Naive thymus-derived CD8-positive, alpha-beta T cell (primary cell): ENCODE results near the gene B4GALNT3. TPM values are rescaled to one million over a fixed set of nuclear protein-coding genes. Genes with fewer than 3 reads are reported as not detected.
A peak's percentile ranks its signal among the peaks of the same experiment; 100 is the strongest.
"Not testable (repeated sequence)": the region's sequence is repeated elsewhere in the genome, so short reads cannot be mapped to it uniquely, and the experiment has no call there.

Source experiments
- ATAC-seq, 2 donors: fragments of 150-1000 bp; cut with Tn5 transposase in 1 of 2; sonication (Bioruptor Pico), chemical (Tn5 transposase) in 1 of 2; 1 replicate in 1 of 2; 2 replicates in 1 of 2; pipeline ENCODE4 v1.10.0; 2021; ENCODE audit warnings: mild to moderate bottlenecking in 2 of 2, moderate library complexity in 2 of 2
- POLR2A ChIA-PET: fragments of 350-600 bp; sonication (Branson Sonifier 250); formaldehyde crosslinking; loops from one replicate; lab custom pipeline; 2021; ENCODE audit warnings: antibody characterized with exemption; lab: Charles Lee
- DNase-seq, 10 donors: peaks; one replicate each; pipeline versions ENCODE4 v3.0.0 to v3.0.0-alpha.2; 2020 to 2022
- H3K27ac Mint-ChIP-seq, 10 donors: one replicate each; pipeline ENCODE4 v1.8.0; 2020 to 2022; ENCODE audit warnings: mild to moderate bottlenecking in 10 of 10, mixed read lengths in 10 of 10, moderate library complexity in 4 of 10, inconsistent platforms in 1 of 10
- H3K27me3 Mint-ChIP-seq, 5 donors: one replicate each; pipeline ENCODE4 v1.8.0; 2021 to 2022; ENCODE audit warnings: mixed read lengths in 5 of 5
- H3K36me3 Mint-ChIP-seq, 3 donors: one replicate each; pipeline ENCODE4 v1.8.0; 2020 to 2022; ENCODE audit warnings: mixed read lengths in 3 of 3, mild to moderate bottlenecking in 2 of 3, inconsistent platforms in 1 of 3
- H3K4me1 Mint-ChIP-seq, 4 donors: one replicate each; pipeline ENCODE4 v1.8.0; 2021 to 2022; ENCODE audit warnings: mixed read lengths in 4 of 4
- H3K4me3 Mint-ChIP-seq, 10 donors: one replicate each; pipeline ENCODE4 v1.8.0; 2020 to 2022; ENCODE audit warnings: mild to moderate bottlenecking in 10 of 10, mixed read lengths in 10 of 10, moderate library complexity in 6 of 10, inconsistent platforms in 1 of 10
- H3K9me3 Mint-ChIP-seq, 9 donors: one replicate each; pipeline ENCODE4 v1.8.0; 2020 to 2022; ENCODE audit warnings: mixed read lengths in 9 of 9, mild to moderate bottlenecking in 3 of 9, inconsistent platforms in 1 of 9, moderate library complexity in 1 of 9
- polyA plus RNA-seq, 3 donors: library from polyadenylated mRNA; unstranded; fragments of 300-500 nt; fragmentation: Illumina TruSeq; gene quantifications; one replicate each; pipeline ENCODE4 v1.2.3, GENCODE V29; 2021
- total RNA-seq, 8 experiments: library from RNA in 2 of 8; stranded (reverse) in 2 of 8; gene quantifications; one replicate each; pipeline ENCODE4 v1.2.3 and lab custom pipeline; 2021 to 2026

The B4GALNT3 gene
- total RNA-seq (under 1 TPM; 0.34 to 0.66 TPM), polyA plus RNA-seq (1 to 10 TPM in 1 of 3 donors, under 1 TPM in 2; 0.14 to 1.8 (median 0.40) TPM), total RNA-seq (lab: John Stamatoyannopoulos, UW) (0 to 7.0 (median 1.1) reads per million in 6 experiments)

GRCh38 chr12:459430-460258, at the start of gene B4GALNT3:
Gene B4GALNT3, plus strand, starts transcription at chr12:459939. Its CDS starts 438 bp downstream, at chr12:460377.
- peaks cover 2 to 49% (median 42%) of the 10 kb centered on the region in 5 donors for H3K27me3 Mint-ChIP-seq
- H3K36me3 Mint-ChIP-seq = no peaks in the 10 kb centered on the region
- peak within 1 kb of the TSS in 3 of 10 donors; percentile 17 to 66 (median 34) for H3K27ac Mint-ChIP-seq
- H3K9me3 Mint-ChIP-seq = no peaks in the 10 kb centered on the region
- POLR2A ChIA-PET = no interaction called here
- DNase-seq (peak in 7 of 10 donors; percentile 22 to 47 (median 34)), ATAC-seq (peak; percentile 56 to 67)
- peaks cover 11 to 18% (median 12%) of the 10 kb centered on the region in 4 donors for H3K4me1 Mint-ChIP-seq
- peak within 1 kb of the TSS; percentile 70 to 94 (median 84) for H3K4me3 Mint-ChIP-seq

DNA sequence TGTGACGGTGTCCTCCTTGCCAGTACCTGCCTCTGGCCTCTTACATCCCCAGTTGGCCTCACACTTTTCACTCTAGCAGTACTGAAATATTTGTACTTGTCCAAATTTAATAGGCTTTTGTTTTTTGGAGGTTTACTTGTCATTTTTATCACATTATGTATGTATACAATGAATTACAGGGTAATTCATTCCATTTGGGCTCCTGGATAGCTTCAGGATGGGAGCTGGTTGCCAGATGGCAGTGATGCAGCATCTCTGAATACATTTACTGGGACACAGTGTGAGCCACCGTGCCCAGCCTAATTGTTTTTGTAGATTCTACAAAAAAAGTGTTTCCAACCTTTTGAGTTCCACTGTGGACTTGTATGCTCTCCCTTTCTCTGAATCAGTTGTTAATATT, 44.9 kb upstream of the B4GALNT3 start:
- Mint-ChIP-seq H3K9me3 (no peaks in the 10 kb centered on the region), H3K27me3 (no peaks in the 10 kb centered on the region), H3K4me3 (no peak overlapping the region), H3K27ac (no peak overlapping the region), H3K36me3 (peaks cover 15 to 78% (median 28%) of the 10 kb centered on the region in 3 donors), H3K4me1 (peaks cover 0 to 2% (median 0%) of the 10 kb centered on the region in 4 donors)
- POLR2A ChIA-PET = no interaction called here
- DNase-seq (no peak), ATAC-seq (no peak)

- no peaks in the 10 kb centered on the region for H3K27me3 Mint-ChIP-seq
- DNase-seq (no peak), ATAC-seq (no peak)
- peaks cover 15 to 61% (median 19%) of the 10 kb centered on the region in 3 donors for H3K36me3 Mint-ChIP-seq
- no peak overlapping the region for H3K27ac Mint-ChIP-seq
- no peaks in the 10 kb centered on the region for H3K4me1 Mint-ChIP-seq
- POLR2A ChIA-PET = no interaction called here
- no peaks in the 10 kb centered on the region for H3K9me3 Mint-ChIP-seq
- no peak overlapping the region for H3K4me3 Mint-ChIP-seq
These were observed 41.3 kb upstream of the B4GALNT3 start for GRCh38 chr12:418432-418831.

DNA sequence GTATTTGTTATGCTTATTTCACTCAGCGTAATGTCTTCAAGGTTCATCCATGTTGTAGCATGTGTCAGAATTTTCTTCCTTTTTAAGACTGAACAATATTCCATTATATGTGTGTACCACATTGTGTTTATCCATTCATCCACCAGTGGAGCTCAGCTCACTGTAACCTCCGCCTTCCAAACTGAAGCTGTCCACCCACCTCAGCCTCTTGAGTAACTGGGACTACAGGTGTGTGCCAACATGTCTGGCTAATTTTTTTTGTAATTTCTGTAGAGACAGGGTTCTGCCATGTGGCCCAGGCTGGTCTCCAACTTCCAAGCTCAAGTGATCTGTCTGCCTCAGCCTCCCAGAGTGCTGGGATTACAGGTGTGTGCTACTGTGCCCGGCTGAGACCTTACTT, 37.2 kb upstream of the B4GALNT3 start:
- H3K4me1 Mint-ChIP-seq = no peaks in the 10 kb centered on the region
- H3K4me3 Mint-ChIP-seq = no peak overlapping the region
- POLR2A ChIA-PET = no interaction called here
- DNase-seq (no peak), ATAC-seq (no peak)
- peak overlapping the region in 2 of 10 donors; percentile 12 to 55 for H3K27ac Mint-ChIP-seq
- no peaks in the 10 kb centered on the region for H3K9me3 Mint-ChIP-seq
- H3K27me3 Mint-ChIP-seq = no peaks in the 10 kb centered on the region
- peaks cover under 1 to 56% (median 16%) of the 10 kb centered on the region in 3 donors for H3K36me3 Mint-ChIP-seq

DNA sequence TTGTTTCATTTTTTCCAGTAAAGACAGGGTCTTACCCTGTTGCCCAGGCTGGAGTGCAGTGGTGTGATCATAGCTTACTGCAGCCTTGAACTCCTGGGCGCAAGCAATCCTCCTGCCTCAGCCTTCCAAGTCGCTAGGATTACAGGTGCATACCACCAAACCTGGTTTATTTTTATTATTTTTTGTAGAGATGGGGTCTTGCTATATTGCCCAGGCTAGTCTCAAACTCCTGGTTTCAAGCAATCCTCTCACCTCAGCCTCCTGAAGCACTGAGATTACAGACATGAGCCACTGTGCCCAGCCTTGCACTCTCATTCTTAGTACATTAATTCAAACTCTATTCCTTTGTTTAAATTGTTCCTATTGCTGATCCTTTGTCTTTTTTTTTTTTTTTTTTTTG, 24.0 kb upstream of the B4GALNT3 start:
- ATAC-seq, H3K4me1 Mint-ChIP-seq, DNase-seq, H3K9me3 Mint-ChIP-seq, H3K27me3 Mint-ChIP-seq, POLR2A ChIA-PET: not testable (repeated sequence)
- peak overlapping the region in 1 of 10 donors; percentile 47 for H3K4me3 Mint-ChIP-seq
- peak overlapping the region in 1 of 10 donors; percentile 11 for H3K27ac Mint-ChIP-seq
- H3K36me3 Mint-ChIP-seq = peaks cover 27 to 81% (median 39%) of the 10 kb centered on the region in 3 donors

- DNase-seq = peak in 8 of 10 donors; percentile 14 to 56 (median 42)
- ATAC-seq = no peak
- Mint-ChIP-seq H3K27me3 (peaks cover 2 to 10% (median 5%) of the 10 kb centered on the region in 5 donors), H3K27ac (no peak overlapping the region), H3K9me3 (no peaks in the 10 kb centered on the region), H3K4me1 (no peaks in the 10 kb centered on the region), H3K36me3 (peaks cover 11 to 31% (median 18%) of the 10 kb centered on the region in 3 donors), H3K4me3 (no peak overlapping the region)
- POLR2A ChIA-PET = interaction anchor here (0.8 kb wide), 1 partner anchor 104 kb away, joined by 3 read pairs; no protein-coding TSS in a partner anchor
These were observed 17.4 kb upstream of the B4GALNT3 start for GRCh38 chr12:442235-442884.

- Mint-ChIP-seq H3K4me3 (no peak overlapping the region), H3K36me3 (peaks cover 0 to 3% (median 2%) of the 10 kb centered on the region in 3 donors), H3K27me3 (peaks cover 3 to 12% (median 5%) of the 10 kb centered on the region in 5 donors), H3K4me1 (no peaks in the 10 kb centered on the region), H3K27ac (no peak overlapping the region), H3K9me3 (no peaks in the 10 kb centered on the region)
- POLR2A ChIA-PET = no interaction called here
- no peak for ATAC-seq
- DNase-seq = no peak
These were observed 12.6 kb upstream of the B4GALNT3 start for GRCh38 chr12:447141-447540.

DNA sequence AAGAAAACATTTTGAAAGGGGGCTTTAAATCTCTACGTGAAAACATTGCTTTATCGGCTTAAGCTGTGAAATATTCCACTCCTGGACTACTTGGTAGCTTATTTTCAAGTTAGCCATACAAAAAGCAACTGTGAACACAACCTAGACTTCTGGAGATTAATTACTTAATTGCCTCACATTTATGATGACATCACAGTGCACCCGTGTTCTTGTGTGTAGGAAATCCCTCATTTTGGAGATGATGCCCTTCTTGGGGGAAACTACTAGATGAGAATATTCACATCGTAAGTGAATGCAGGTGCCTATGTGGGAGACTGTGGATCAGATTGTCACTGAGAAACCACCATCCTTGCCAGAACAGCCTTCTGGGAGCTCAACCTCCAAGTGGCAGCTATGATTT, 10.5 kb upstream of the B4GALNT3 start:
- peaks cover 0 to 3% (median 0%) of the 10 kb centered on the region in 4 donors for H3K4me1 Mint-ChIP-seq
- no peaks in the 10 kb centered on the region for H3K9me3 Mint-ChIP-seq
- H3K27ac Mint-ChIP-seq = no peak overlapping the region
- POLR2A ChIA-PET = interaction anchor here (0.6 kb wide), 1 partner anchor 11 kb away, joined by 8 read pairs; no protein-coding TSS in a partner anchor
- H3K4me3 Mint-ChIP-seq = no peak overlapping the region
- H3K27me3 Mint-ChIP-seq = peaks cover 3 to 12% (median 5%) of the 10 kb centered on the region in 5 donors
- DNase-seq (no peak), ATAC-seq (no peak)
- no peaks in the 10 kb centered on the region for H3K36me3 Mint-ChIP-seq

- H3K9me3 Mint-ChIP-seq = no peaks in the 10 kb centered on the region
- no peak for ATAC-seq
These were observed 9.3 kb upstream of the B4GALNT3 start for GRCh38 chr12:450438-450837.

DNA sequence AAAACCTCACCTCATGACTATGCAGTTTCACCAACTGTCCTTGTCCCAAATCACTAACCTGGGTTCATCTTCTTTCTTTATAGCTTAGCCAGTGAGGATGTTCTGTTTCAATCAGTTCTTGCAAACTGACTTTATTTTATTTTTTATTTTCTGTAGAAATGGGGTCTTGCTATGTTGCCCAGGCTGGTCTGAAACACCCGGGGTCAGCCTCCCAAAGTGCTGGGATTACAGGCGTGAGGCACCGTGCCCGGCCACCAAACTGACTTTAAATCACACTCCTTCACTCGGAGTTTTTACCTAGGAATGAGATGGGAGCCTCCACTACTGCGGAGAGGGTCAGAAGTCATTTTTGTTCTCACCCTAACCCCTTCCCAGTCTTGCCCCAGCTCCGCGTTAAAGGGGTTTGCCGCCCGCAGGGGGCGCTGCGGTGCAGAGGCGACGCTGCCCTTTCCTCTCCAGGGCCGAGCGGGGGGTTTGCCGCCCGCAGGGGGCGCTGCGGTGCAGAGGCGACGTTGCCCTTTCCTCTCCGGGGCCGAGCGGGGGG, 7.0 kb upstream of the B4GALNT3 start:
- ATAC-seq (peak in 1 of 2 donors; percentile 57), DNase-seq (peak in 6 of 10 donors; percentile 11 to 71 (median 50))
- Mint-ChIP-seq H3K27ac (no peak overlapping the region), H3K9me3 (no peaks in the 10 kb centered on the region), H3K4me1 (peaks cover 0 to 3% (median 0%) of the 10 kb centered on the region in 4 donors), H3K27me3 (peaks cover 1 to 10% (median 7%) of the 10 kb centered on the region in 5 donors), H3K4me3 (no peak overlapping the region), H3K36me3 (no peaks in the 10 kb centered on the region)
- POLR2A ChIA-PET = no interaction called here

More at GRCh38 chr12:450438-450837, 9.3 kb upstream of the B4GALNT3 start:
- peaks cover 0 to 3% (median 0%) of the 10 kb centered on the region in 4 donors for H3K4me1 Mint-ChIP-seq
- DNase-seq = no peak
- POLR2A ChIA-PET = no interaction called here
- H3K36me3 Mint-ChIP-seq = no peaks in the 10 kb centered on the region
- no peak overlapping the region for H3K4me3 Mint-ChIP-seq
- peaks cover 3 to 10% (median 5%) of the 10 kb centered on the region in 5 donors for H3K27me3 Mint-ChIP-seq
- H3K27ac Mint-ChIP-seq = no peak overlapping the region

GRCh38 chr12:454833-455232, 4.9 kb upstream of the B4GALNT3 start:
- ATAC-seq (peak in 1 of 2 donors; percentile 29), DNase-seq (no peak)
- peak overlapping the region in 3 of 10 donors; percentile 0 to 38 (median 29) for H3K27ac Mint-ChIP-seq
- peaks cover 4 to 10% (median 5%) of the 10 kb centered on the region in 4 donors for H3K4me1 Mint-ChIP-seq
- POLR2A ChIA-PET = no interaction called here
- H3K27me3 Mint-ChIP-seq = peaks cover 4 to 25% (median 15%) of the 10 kb centered on the region in 5 donors
- no peak overlapping the region for H3K4me3 Mint-ChIP-seq
- no peaks in the 10 kb centered on the region for H3K9me3 Mint-ChIP-seq
- H3K36me3 Mint-ChIP-seq = no peaks in the 10 kb centered on the region

- Mint-ChIP-seq H3K27me3 (peaks cover 2 to 25% (median 16%) of the 10 kb centered on the region in 5 donors), H3K9me3 (no peaks in the 10 kb centered on the region), H3K4me3 (no peak overlapping the region)
These were observed 3.9 kb upstream of the B4GALNT3 start for GRCh38 chr12:455821-456220.

More at GRCh38 chr12:455821-456220, 3.9 kb upstream of the B4GALNT3 start:
- DNase-seq (no peak), ATAC-seq (no peak)
- Mint-ChIP-seq H3K27ac (no peak overlapping the region), H3K4me1 (peaks cover 5 to 11% (median 6%) of the 10 kb centered on the region in 4 donors), H3K36me3 (no peaks in the 10 kb centered on the region)
- POLR2A ChIA-PET = interaction anchor here (0.6 kb wide), 1 partner anchor 12 kb away, joined by 4 read pairs; no protein-coding TSS in a partner anchor
